SIG-M5 treated with dmso at 0.1 percent for 504 hours (cell line): ENCODE data around the gene PDE6D.

Source experiments
- DNase-seq: peaks from one replicate; lab custom pipeline; 2025; ENCODE audit not compliant: unreplicated experiment; lab: John Stamatoyannopoulos, UW

Gene PDE6D

GRCh38 chr2:231708773-231709635, 72.1 kb downstream of the PDE6D start:
- no peak for DNase-seq

- peak; percentile 96 for DNase-seq
These were observed 72.9 kb downstream of the PDE6D start, which contains the start of gene PTMA for GRCh38 chr2:231707927-231708772. TSS of gene PTMA (plus strand) at chr2:231708525. CDS start at chr2:231708707, 182 bp downstream.

GRCh38 chr2:231707625-231707926, 73.5 kb downstream of the PDE6D start:
- peak; percentile 44 for DNase-seq

- peak; percentile 96 for DNase-seq
These were observed 74.1 kb downstream of the PDE6D start for GRCh38 chr2:231706731-231707624.

- no peak for DNase-seq
These were observed 77.1 kb downstream of the PDE6D start for GRCh38 chr2:231704017-231704416.

- DNase-seq, result peak; percentile 52
These were observed 79.4 kb downstream of the PDE6D start for GRCh38 chr2:231701456-231702373.

DNA sequence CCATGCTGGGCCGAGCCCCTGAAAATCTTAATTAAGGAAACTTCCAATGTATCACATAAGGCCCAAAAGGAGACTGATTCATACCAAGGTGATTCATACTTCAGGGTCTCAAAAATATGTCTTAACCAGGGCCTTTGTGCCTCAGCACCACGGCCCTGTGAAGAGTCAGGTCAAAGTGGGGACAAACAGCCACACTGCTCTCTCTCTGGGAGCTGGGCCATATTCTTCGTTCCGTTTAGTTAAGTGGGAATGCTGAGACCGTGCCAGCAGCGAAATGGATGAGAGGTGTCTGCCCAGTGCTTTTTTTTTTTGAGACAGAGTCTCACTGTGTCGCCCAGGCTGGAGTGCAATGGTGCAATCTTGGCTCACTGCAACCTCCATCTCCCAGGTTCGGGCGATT, 82.1 kb downstream of the PDE6D start:
- DNase-seq, result no peak

DNA sequence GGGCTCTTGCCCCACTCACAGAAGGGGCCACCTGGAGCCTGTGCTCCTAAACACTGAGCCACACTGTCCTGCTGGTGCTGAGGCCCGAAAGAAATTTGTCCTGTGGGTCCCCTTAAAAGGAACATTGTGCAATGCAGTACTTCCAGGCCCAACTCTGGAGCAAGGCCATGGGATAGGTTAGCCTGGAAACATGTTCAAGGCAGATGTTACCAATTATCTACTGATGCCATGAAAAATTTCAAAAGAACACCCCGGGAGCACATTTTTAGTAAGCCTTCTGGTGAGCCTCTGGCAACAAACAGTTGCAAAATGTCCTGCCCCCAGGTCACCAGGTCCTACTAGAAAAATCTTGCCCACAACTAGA, 85.1 kb downstream of the PDE6D start:
- no peak for DNase-seq

GRCh38 chr2:231693956-231694355, 87.1 kb downstream of the PDE6D start:
- no peak for DNase-seq

DNA sequence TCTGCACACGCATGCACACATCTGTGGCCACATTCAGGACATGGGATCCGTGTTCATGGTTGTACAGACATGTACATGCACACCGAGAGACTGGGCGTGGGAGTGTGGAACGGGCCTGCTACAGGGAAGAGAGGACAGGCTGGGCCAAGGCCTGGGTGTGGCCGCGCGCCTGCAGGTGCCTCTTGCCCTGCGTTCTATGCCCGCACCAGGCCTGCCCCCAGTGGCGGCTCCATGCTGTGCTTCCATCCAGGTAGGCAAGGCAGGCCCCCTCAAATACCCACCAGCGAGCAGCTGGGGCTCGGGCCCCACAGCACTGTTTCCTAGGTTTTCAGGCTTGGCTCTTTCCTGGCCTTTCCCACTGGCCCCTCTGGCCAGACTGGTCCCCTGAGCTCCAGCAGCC, 88.2 kb downstream of the PDE6D start:
- no peak for DNase-seq

DNA sequence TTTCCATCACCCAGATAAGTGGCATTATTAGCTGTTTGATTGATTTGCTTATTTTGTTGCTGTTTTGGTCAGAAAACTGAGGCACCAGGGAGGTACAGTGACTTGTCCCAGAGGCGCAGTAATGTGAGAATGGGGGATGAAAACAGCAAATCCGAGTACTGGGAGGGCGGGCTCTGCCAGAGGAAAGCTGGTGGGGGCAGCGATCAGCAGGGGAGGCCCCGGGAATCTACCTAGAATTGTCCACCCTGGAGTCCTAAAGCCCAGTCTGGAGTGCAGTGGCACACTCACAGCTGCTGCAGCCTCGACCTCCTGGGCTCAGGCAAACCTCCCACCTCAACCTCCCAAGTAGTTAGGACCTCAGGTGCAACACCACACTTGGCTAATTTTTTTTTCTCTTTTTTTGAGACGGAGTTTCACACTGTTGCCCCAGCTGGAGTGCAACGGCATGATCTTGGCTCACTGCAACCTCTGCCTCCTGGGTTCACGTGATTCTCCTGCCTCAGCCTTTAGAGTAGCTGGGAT, 89.8 kb downstream of the PDE6D start:
- DNase-seq, result no peak

- no peak for DNase-seq
These were observed 91.8 kb downstream of the PDE6D start for GRCh38 chr2:231689124-231689893.

DNA sequence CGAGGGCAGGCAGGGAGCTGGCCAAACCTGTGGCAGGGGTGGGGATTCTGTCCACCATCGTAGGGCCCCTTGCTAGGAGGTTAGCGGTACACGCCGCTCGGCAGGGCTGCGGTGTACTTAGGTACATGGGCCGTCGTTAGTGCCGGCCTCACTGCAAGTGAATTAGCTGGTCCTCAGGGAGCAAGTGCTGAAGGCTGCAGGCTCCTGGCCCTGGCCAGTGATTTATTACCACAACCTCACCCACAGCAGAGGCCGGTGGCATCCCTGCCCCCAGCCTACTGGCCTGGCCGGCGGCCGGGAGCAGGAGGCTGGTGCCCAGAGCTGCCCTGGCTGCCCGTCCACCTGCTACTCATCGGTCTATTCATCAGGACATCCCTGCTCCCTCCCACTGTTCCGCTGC, 92.4 kb downstream of the PDE6D start:
- DNase-seq, result no peak

GRCh38 chr2:231687961-231688360, 93.1 kb downstream of the PDE6D start:
- DNase-seq, result no peak

DNA sequence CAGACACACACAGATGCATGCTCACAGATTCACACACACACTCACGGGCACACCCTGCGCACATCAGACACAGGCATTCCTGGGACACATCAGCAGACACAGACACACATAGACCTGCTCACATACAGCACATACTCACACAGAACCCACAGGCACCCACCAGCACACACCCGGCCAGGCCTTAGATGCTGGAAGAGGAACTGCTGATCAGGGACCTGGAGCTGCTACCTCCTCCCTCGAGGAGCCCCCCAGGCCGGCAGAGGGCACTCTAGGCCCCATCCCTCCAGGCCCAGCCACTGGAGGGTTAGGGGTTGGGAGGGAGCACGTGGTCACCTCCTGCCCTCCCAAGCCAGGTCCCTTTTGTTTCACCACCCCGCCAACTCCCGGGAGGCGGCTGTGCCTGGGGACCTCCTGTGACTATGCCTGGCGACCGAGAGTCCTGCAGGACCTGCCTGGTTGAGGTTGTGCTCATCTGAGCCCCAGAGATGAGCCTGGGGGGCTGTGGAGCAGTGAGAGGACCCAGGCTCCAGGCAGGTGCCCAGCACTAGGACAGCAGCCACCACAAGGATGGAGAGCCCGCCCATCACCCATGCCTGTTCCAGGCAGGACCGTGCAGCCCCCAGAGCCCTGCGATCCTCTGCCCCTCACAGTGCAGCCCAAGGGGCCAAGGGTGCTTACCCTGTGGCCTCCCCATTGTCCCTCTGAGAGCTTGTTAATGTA, 93.8 kb downstream of the PDE6D start:
- peak; percentile 89 for DNase-seq

- DNase-seq, result no peak
These were observed 94.6 kb downstream of the PDE6D start for GRCh38 chr2:231686192-231687100.

- peak; percentile 12 for DNase-seq
These were observed 95.5 kb downstream of the PDE6D start for GRCh38 chr2:231685349-231686191.
